HG02610 (cell line): Measurements from ENCODE around the gene SMAD3.
"Not testable (repeated sequence)": the region's sequence is repeated elsewhere in the genome, so short reads cannot be mapped to it uniquely, and the experiment has no call there.

Experiments
- ATAC-seq: cut with Tn5 transposase; IDR thresholded peaks from one replicate; pipeline ENCODE4 v1.9.1; 2021; ENCODE audit warnings: mild to moderate bottlenecking, moderate library complexity; ENCODE audit not compliant: unreplicated experiment

SMAD3 gene

GRCh38 chr15:67107014-67107812, 41.8 kb downstream of the SMAD3 start:
- no peak for ATAC-seq

- no peak for ATAC-seq
Measured at GRCh38 chr15:67108122-67108961, 42.9 kb downstream of the SMAD3 start.

- peak; percentile 55 for ATAC-seq
Measured at GRCh38 chr15:67109141-67110034, 44.0 kb downstream of the SMAD3 start.

- peak; percentile 54 for ATAC-seq
Measured at GRCh38 chr15:67110361-67110781, 45.0 kb downstream of the SMAD3 start.

- ATAC-seq = no peak
Measured at GRCh38 chr15:67110958-67111864, 45.8 kb downstream of the SMAD3 start.

GRCh38 chr15:67114046-67114445, 48.6 kb downstream of the SMAD3 start:
- ATAC-seq = no peak

GRCh38 chr15:67114846-67115585, 49.6 kb downstream of the SMAD3 start:
- ATAC-seq = no peak

- no peak for ATAC-seq
Measured at GRCh38 chr15:67115586-67115969, 50.2 kb downstream of the SMAD3 start.

GRCh38 chr15:67116742-67117141, 51.3 kb downstream of the SMAD3 start:
- ATAC-seq = no peak

- no peak for ATAC-seq
Measured at GRCh38 chr15:67117370-67117769, 52.0 kb downstream of the SMAD3 start.

GRCh38 chr15:67118808-67119207, 53.4 kb downstream of the SMAD3 start:
- ATAC-seq = no peak

GRCh38 chr15:67119238-67119846, 53.9 kb downstream of the SMAD3 start:
- ATAC-seq = no peak

GRCh38 chr15:67120009-67120838, 54.8 kb downstream of the SMAD3 start:
- no peak for ATAC-seq

- peak; percentile 86 for ATAC-seq
Measured at GRCh38 chr15:67120839-67121643, 55.6 kb downstream of the SMAD3 start.

- no peak for ATAC-seq
Measured at GRCh38 chr15:67121644-67122605, 56.5 kb downstream of the SMAD3 start.

- ATAC-seq = not testable (repeated sequence)
Measured at GRCh38 chr15:67122816-67123215, 57.4 kb downstream of the SMAD3 start.
